Fibroblast of peridontal ligament (primary cell): Measurements from ENCODE around the gene PPP2R2B.

Experiments used
- DNase-seq: peaks from one replicate; pipeline ENCODE4 v3.0.0-alpha.2; 2010; ENCODE audit errors: extremely low read depth

Gene PPP2R2B

DNA sequence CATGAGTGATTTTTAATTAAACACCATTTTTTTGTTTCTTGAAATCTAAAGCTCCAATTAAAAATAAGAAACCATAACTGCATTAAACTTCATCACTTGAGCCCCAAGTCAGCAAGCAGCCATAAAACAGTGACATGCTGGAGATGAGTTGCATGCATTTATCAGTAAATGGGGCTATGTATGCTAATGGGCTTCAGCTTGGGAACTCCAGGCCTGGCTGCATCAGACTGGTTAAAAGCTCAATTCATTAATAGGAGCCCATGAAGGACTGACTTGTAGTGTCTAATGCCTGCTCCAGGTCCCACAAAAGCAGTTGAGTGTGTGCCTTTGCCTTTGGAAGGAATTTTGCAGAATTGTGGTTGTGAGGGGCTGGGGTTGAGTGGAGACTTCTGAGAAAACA lies 328.9 kb downstream of the PPP2R2B start:
- DNase-seq = no peak

DNA sequence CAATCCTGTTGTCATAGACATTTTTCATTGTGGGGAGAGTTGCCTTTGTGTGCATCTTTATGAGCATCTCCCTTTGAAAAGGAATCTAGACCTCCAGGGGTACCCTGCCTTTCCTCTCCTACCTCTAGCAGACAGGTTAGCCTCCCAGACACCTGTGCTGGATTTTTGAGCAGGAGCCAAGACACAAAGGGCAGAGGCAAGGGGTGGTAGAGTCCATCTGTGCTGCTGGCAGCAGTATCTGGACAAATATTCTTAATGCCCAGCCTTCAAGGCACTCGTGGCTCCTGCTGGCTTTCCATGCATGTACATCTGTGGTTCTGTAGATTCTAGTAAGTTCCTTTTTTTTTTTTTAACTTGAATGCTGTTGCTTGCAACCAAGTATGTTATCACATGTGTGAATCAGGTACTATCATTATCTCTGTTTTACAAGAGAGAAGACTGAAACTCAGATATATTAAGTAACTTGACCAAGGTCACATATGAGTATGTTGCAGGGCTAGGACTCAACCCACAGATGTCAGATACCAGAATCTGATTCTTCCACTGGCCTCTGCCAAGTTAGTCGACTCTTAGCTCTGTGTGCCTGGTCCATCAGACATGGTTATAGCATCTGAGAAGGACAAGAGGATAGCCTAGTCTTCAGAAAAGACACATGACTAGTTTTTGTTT lies 329.6 kb downstream of the PPP2R2B start:
- DNase-seq = no peak

DNA sequence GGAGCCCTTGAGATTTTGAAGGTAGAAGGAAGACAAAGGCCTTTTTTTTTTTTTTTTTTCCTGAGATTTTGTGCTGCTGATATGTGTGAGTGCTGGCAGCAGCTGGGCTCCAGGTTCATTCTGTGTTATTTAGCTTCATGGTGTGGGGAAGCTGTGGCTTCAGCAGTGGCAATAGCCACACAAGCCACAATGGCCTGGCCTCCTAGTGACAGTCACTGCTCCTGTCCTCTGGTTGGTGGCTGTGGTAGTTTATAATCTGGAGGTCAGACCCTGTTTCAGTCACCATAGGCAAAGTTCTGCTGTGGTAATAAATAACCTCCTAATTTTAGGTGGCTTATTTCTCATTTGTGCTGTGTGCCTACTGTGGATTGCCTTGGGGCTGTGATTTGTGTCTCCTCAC lies 334.3 kb downstream of the PPP2R2B start:
- DNase-seq = no peak

DNA sequence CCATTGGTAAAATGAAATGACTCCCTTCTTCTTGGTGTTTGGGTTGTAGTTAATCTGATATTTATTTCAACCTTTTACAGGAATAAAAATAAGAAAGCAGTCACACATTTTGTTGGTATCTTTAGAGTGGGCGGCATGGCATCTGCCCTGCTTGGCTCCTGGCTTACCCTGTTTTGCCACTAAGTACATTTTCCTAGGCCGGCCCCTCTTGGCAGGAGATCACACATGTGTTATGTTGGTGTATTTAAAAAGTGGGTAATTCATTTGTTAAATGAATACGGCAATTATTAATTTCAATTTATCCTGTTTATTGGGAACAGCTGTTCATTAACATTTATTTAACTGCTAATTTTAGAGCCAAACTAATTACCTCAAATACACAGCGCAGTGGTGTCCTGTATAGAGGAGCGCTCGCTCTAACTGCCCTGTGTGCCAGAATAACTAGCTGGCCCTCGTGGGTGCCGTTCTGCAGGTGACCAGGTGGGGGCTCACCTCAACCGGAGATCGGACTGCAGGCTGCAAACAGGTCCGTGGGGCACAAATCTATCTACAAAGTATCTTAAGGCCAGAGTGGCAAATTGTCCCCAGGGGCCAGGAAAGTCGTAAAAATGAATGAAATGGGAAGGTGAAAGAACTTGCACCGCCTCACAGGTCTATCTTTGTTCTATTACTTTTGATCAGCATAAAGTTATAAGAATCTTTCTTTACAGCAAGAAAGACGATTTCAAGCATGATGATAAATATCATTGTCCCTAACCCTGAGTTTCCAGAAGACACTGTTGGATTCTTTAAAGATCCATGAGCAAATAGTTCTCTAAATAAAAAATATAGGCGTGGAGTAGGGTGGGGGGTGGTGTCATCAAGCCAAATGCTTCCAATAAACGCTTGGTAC lies 336.4 kb downstream of the PPP2R2B start:
- DNase-seq = peak; percentile 37

- peak; percentile 3 for DNase-seq
Observed at GRCh38 chr5:146540414-146540813, 338.1 kb downstream of the PPP2R2B start.

DNA sequence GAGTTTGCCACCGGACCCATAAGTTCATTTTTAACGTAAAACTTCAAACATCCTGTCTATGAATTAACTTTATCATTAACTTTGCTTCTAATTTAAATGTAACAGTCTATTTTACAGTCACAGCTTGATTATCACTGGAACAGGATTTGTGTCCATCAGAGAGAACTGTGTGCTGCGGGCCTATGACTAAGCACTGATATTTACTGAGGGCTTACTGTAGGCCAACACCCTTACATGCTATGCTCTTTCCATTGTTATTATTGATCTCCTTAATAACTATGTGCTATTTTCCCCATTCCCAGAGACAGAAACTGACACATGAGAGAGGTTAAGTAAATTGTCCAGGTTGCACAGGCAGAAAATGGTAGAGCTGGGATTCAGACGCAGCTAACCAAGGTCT lies 338.6 kb downstream of the PPP2R2B start:
- DNase-seq = no peak

GRCh38 chr5:146538432-146538831 lies 340.1 kb downstream of the PPP2R2B start:
- no peak for DNase-seq

DNA sequence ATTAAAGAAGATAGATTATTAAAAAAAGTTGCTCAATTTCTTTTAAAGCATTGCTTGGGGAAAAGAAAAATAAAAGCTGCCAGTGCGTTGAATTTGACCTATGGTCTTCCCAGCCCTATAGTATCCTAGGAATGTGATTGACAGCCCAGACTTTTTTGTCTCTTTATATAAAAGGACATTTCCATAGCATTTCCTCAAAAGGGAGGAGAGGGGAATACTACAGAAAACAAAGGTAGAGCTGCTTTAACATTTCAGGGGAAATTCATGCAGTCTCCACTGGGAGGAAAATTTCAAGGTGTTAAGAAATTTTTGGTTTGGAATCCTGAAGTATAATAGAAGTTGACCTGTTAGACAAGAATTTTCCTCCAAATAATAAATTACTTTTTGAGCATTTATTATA lies 344.7 kb downstream of the PPP2R2B start:
- no peak for DNase-seq

DNA sequence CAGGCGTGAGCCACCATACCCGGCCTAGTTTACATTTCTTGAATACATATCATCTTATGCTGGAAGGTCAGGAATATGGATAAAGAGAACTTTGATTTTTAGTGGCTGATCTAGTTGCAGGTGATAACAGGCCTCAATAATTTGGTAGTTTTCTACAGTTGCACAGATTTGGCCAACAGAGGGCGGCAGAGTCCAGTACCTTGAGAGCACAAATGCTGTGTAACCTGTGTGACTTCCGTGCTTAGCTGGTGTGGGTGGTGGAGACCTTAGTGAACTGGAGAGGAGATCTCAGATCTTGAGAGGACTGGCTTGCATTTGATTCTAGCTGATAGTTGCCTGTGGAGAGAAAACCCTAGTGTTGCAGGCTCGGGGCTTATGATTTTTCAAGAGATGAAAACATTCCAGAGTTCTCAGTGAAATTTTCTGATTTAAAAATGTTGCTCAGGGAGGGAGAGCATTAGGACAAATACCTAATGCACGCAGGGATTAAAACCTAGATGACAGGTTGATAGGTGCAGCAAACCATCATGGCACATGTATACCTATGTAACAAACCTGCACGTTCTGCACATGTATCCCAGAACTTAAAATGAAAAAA lies 345.2 kb downstream of the PPP2R2B start:
- DNase-seq = peak; percentile 57
